ENCODE results near the gene FAM131A.

Gene FAM131A

DNA sequence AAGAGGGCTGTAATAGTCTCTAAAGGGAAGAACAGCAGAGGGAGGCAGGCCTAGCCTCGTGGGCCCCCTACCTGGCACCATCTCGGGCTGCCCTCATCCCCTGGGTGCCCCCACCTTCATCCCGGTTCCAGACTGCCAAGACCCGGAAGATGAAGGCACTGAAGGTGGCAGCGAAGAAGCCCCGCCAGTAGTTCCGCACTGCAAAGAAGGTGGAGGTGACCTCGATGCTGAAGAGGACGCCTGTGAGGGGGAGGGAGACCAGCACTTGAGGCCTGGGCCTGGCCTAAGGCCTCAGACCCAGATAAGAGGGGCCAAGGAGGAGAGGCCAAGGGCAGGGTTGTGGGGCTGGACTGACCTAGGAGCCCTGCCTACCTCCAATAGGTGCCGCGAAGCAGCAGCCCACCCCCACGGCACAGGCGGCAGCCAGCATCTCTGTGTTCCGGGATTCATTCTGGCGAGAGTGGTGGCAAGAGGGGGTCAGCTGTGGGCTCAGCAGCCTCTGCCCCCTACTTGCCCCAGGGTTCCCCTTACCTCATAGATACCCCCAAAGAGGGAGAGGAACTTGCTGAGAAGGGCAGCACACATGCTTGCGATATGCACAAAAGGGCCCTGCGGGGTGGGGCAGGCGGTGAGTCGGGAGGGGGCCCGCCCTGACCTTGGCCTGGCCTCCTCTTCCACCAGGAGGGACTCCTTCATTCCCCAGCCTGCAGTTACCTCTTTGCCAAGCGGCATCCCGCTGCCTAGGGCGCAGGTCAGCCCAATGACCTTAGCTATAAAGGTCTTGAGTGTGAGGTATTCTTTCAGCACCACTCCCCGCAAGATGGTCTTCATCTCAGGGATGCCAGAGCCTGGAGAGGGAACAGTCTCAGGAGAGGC, 20.1 kb downstream of the FAM131A start:
- no peak for DNase-seq (ENCODE audit: low read depth)

DNA sequence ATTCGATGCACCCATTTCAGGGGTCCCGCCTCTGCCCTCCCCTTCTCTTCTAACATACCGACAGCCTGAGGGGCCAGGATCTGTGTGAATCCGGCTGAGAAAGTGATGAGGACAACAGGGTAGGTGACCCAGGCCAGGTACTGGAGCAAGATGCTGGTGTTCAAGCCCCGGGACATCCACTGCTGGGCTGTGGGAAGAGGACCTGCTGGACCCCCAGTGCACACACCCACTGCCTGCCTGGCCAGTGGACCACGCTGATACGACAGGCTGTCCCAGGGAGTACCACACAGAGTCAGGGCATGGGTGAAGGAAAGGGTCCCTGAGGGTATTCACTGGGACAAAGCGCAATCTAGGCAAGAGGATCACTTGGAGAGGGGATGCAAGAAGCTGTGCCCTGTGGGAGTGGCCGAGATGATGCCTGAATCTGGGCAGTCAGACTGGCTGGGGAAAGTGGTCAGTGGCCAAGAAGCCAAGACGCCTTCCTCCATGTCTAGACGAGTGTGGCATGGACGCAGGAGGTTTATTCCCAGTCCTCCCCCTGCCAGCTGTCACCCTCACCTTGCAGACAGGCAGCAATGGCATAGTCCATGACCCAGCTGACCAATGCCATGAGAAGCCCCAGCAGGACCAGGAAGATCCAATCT, 20.8 kb downstream of the FAM131A start:
- DNase-seq (ENCODE audit: low read depth), result no peak

DNA sequence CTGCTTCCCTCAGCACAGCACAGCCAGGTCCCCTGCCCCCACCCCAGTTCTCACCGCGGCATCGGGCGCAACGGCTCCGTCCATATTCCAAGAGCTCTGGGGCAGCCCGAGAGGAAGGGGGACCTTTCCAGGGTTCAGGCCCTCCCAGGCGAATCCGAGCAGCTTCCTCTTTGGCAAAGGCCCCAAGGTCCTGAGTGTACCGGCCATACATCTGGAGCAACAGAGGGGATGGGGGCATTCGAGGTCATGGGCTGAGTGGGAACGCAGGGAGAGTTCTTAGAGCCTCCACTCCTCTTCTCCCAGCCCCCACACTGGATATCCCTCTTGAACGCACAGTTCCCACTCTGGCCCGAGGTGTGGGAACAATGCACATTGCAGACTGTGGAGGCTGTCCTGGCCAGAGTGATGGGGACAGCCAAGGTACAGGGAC, 21.5 kb downstream of the FAM131A start:
- no peak for DNase-seq (ENCODE audit: low read depth)

GRCh38 chr3:184359610-184360009, 22.2 kb downstream of the FAM131A start:
- DNase-seq (ENCODE audit: low read depth), result no peak

DNA sequence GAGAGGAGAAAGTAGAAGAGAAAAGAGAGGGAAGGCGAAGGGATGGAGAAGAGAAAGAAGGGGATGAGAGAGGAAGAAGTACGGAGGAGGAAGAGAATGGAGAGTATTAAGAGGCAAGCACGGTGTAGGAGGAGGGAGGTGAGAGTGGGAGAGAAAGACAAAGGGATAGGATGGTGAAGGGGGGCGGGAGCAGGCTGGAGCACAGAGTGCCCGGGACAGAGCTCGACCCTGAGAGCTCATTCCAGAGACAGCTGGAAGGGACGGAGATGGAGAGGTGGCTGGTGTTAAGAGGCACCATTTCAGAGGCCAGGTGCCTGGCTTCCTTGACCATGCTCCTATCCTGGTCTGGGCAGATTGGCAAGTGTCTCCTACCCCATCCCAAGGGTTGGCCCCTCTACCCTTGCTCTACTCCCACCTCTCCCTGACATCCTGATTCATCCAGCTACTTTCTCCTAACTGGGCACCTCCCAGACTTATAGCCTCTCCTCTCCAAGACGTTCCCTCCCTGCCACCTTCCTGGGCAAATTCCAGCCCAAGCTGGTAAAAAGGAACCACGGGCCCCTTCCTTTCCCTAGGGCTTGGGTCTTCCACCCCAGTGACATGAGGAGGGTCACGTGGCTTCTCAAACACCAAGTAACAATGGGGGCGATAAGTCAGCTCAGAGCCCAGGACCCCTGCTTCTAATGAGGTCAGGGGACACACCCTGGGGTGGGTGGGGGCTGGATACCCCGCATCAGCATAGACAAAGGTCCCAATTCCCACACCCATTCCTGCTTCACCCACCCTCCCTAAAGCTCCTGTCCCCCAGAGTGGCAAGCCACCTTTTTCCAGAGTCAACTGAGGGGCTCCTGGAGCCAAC, 22.9 kb downstream of the FAM131A start:
- DNase-seq (ENCODE audit: low read depth), result no peak

DNA sequence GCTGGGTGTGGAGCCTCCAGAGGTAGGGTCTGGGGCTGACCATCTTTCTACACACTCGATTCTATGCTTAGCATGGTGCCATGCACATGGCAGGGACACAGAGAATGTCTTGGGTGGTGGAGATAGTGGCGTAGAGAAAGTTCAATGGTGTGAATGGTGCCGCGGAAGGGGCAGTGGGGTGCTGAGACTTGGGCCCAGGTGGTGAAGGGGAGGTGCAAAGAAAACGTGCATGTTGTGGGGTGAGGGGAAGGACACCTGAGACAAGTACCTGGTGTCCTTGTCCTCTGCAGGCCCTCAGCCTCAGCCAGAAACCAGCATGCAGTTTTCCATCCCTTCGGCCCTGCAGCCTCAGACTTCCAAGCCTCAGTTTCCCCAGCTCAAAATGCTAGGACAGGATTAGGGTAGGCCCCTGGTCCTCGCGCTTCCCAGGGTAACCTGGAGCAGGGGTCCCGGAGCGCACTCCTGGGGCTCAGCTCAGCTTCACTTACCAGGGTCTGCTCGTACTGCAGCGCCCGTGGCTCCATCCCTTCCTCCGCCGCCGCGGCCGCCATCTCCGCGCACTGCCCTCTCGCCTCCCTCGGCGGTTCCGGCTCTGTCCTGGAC, 23.6 kb downstream of the FAM131A start:
- no peak for DNase-seq (ENCODE audit: low read depth)

DNA sequence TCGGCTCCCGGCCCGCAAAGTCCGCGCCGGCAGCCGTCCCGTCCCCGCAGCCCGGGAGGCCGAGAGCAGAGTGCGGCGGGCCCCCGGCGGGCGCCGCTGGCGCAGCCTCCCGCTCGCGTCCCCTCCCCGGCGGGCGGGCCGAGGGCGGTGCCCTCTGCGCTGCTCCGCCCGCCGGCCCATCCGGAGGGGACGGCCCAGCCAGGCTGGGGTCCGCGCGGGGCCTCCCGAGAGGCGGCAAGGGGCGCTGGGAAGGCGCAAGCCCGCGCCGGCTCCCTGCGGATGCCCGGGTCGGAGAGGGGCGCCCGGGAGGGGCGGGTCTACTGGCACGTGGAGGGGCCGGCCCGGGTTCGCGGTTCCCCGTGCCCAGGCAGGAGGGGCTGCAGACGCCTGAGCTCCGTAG, 24.1 kb downstream of the FAM131A start, which contains the start of the genes CLCN2 and POLR2H:
Gene CLCN2 (minus strand): TSS at position 74 of the 400 bp plus-strand sequence. CDS start 126 bp downstream, outside the sequence.
Gene POLR2H (plus strand): TSS at position 179 of the 400 bp plus-strand sequence. CDS start 1,783 bp downstream, outside the sequence.
- DNase-seq (ENCODE audit: low read depth), result peak; percentile 28

DNA sequence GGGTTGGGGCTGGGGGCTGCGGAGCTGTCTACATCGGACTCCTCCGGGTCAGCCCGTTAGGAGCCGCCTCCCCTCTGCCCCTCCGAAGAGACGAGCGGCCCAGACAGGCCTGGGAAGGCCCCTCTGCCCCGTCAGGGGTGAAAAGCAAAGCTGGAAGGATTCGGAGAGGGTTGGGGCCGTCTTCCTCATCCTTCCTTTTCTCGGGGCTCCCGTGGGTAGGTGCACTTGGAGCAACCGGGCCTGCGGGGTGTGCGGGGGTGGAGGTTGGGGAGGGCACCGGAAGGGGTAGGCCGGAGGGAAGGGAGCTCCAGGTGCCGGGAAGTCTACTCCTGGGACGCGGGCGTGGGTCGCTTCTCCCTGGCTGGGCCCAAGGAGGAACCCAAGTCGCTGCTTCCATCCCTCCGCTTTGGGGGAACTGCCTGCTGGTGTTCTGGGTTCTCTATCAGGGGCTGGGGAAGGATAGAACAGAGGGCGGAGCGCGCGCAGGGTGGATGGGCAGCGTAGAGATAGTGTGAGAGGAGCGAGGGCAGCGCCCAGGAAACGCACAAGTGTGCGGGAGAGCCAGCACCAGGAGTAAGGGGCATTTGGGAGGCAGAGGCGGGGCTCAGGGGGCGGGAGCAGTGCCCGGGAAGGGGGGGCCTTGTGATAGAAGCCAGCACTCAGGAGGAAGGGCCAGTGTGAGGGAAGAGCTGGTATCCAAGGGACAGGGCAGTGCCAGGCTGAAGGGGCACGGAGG, 24.7 kb downstream of the FAM131A start:
- DNase-seq (ENCODE audit: low read depth), result peak; percentile 24

DNA sequence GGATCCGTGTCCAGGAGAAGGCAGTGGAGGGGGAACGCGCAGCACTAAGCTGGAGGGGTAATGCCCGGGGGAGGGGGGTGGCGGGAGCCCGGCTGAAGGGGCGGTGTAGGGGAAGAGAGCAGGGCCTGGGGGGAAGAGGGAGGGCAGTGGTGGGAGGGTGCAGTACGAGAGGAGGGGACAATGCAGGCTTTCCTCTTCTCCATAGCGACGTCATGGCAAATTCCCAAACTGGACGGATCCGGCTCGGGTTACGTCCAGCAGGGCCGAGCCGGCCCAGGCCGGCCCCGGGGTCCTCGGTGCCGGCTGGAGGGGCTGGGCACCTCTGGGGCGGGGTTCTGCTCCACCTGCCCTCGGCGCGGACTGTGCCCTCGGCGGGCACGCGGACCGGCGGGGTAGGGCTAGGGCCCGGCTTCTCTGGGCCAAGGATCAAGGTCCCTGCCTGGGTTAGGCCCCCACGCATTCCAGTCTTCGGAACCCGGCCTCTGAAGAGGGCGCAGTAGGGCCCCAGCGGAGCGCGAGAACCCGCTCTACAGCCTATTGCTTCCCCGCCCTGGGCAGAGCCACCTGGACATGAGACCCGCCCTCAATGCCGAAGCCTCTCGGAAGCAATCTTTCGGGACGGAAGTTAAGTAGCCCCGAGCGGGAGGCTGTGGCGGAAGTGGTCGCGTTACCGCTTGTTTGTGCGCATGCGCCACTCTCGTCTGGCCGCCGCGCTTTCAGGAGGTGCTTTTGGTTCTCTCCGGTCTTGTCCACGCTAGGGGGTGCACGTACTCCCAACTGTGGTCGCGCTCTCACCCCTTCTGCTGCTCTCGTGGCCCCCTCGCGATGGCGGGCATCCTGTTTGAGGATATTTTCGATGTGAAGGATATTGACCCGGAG, 25.5 kb downstream of the FAM131A start:
- DNase-seq (ENCODE audit: low read depth), result peak; percentile 94

- no peak for DNase-seq (ENCODE audit: low read depth)
Observed at GRCh38 chr3:184366619-184367289, 29.4 kb downstream of the FAM131A start.

DNA sequence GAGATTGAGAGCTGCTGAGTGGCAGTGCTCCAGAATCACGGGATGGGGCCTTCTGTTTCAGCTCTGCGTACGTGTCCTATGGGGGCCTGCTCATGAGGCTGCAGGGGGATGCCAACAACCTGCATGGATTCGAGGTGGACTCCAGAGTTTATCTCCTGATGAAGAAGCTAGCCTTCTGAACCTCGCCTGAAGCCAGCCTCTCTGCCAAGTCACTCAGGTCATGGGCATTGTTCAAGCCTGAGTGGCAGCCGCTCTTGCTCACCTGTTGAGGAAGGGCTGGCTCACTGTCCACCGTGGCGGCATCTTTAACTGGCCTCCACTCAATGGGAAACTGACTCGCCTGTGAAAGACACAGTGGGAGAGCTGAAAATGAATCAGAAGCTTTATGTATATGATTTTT, 30.7 kb downstream of the FAM131A start:
- no peak for DNase-seq (ENCODE audit: low read depth)

GRCh38 chr3:184368586-184369183, 31.3 kb downstream of the FAM131A start:
- no peak for DNase-seq (ENCODE audit: low read depth)

DNA sequence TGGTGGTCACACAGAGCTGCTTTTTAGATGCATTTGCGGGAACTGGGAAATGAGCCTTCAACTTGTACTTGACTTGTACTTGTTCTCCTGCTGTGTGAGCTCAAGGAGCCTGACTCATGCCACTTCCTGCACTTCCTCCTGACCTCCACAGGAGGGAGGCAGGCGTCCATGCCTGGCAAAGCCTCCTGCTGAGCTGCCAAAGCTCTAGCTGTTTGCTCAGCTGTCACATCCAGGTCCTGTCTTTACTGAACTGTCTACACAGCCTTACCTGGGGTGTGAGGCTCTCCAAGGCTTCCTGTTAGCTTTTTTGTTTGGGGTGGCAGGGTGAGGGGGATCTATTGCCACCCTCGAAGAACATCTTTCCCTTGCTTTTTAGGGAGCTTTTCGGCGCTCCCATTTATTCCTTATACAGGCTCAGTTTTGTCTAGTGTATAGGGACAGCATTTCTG, 34.2 kb downstream of the FAM131A start:
- DNase-seq (ENCODE audit: low read depth), result peak; percentile 26

- DNase-seq (ENCODE audit: low read depth), result no peak
Observed at GRCh38 chr3:184372296-184372821, 35.0 kb downstream of the FAM131A start.

DNA sequence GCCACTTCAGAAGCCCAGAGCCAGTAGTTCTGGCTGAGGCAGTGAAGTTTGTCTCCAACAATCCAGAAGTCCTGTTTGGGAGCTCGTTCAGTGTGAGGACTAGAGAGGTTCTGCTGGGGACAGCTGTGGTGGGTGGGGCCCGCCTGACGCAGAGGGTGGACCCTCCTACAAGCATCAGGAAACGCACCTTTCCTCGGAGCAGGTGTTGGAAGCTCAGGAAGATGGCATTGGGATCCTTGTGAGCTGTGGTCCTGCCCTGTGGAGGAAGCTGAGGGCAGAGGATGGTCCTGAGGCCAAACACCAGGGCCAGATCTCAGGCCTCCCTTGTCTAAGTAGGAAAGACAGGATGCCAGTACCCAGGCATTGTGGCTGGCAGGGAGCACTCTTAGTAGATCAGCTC, 35.5 kb downstream of the FAM131A start:
- DNase-seq (ENCODE audit: low read depth), result no peak

- DNase-seq (ENCODE audit: low read depth), result no peak
Observed at GRCh38 chr3:184373422-184373821, 36.0 kb downstream of the FAM131A start.

- no peak for DNase-seq (ENCODE audit: low read depth)
Observed at GRCh38 chr3:184375747-184376461, 38.5 kb downstream of the FAM131A start.

DNA sequence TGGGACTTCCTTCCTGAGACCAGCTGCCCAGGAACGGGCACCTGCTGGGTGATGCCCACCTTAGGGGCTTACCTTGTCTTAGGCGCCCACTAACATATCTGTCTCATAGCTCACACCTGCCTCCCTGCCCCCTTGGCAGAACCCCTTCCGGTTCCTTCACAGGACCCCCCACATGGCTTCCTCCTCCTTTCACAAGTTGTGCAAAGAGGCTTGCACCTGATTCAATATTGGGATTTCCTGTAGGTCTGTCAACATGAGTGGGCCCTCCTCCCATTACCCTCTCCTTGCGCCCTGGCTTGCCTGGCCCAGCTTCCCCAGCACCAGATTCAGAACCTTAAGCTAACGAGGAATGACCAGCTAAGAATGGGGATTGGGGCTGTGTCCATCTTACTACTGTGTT, 40.0 kb downstream of the FAM131A start:
- DNase-seq (ENCODE audit: low read depth), result no peak

Measured in stimulated activated CD8-positive, alpha-beta memory T cell treated with anti-CD3 and anti-CD28 coated beads, Interleukin-4, amount 100 ng/mL, for 24 hours (primary cell).